Measurements from ENCODE around the gene CYP4F22.
"Not testable (repeated sequence)": the region's sequence is repeated elsewhere in the genome, so short reads cannot be mapped to it uniquely, and the experiment has no call there.

CYP4F22 gene

GRCh38 chr19:15515227-15515625 lies 6.9 kb downstream of the CYP4F22 start:
- H3K36me3 Mint-ChIP-seq (ENCODE audit: low read depth); H3K9me3 Mint-ChIP-seq; H3K27me3 Mint-ChIP-seq: not testable (repeated sequence)
- peaks cover 46% of the 10 kb centered on the region for H3K4me1 Mint-ChIP-seq (ENCODE audit: low read depth)
- peak overlapping the region; percentile 76 for H3K4me3 Mint-ChIP-seq
- peak overlapping the region; percentile 98 for H3K27ac Mint-ChIP-seq

DNA sequence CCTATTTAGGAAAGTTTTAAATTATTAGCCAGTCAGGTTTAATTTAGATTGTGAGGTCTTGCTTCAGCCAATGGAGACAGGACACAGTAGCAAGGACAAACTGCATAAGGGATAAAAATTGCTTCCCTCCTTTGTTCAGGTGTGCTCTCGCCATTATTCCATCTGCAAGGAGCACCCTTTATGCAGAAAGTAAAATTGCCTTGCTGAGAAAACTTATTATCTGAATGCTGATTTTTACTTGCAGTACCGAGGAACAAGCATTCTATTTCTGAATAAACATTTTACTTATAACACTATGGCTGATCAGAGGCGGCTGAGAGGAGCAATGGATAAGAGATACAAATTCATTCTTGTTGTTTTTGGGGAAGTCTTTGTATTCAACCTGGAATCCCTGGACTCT lies 8.0 kb downstream of the CYP4F22 start:
- H3K36me3 Mint-ChIP-seq (ENCODE audit: low read depth), result peaks cover 8% of the 10 kb centered on the region
- no peak overlapping the region for H3K4me3 Mint-ChIP-seq
- peaks cover 3% of the 10 kb centered on the region for H3K27me3 Mint-ChIP-seq
- peaks cover 41% of the 10 kb centered on the region for H3K4me1 Mint-ChIP-seq (ENCODE audit: low read depth)
- no peak overlapping the region for H3K27ac Mint-ChIP-seq
- peaks cover 6% of the 10 kb centered on the region for H3K9me3 Mint-ChIP-seq

GRCh38 chr19:15517778-15518177 lies 9.5 kb downstream of the CYP4F22 start:
- Mint-ChIP-seq H3K4me1 (ENCODE audit: low read depth) (peaks cover 41% of the 10 kb centered on the region), H3K9me3 (peaks cover 6% of the 10 kb centered on the region), H3K27ac (no peak overlapping the region), H3K4me3 (no peak overlapping the region), H3K36me3 (ENCODE audit: low read depth) (peaks cover 8% of the 10 kb centered on the region), H3K27me3 (peaks cover 3% of the 10 kb centered on the region)

DNA sequence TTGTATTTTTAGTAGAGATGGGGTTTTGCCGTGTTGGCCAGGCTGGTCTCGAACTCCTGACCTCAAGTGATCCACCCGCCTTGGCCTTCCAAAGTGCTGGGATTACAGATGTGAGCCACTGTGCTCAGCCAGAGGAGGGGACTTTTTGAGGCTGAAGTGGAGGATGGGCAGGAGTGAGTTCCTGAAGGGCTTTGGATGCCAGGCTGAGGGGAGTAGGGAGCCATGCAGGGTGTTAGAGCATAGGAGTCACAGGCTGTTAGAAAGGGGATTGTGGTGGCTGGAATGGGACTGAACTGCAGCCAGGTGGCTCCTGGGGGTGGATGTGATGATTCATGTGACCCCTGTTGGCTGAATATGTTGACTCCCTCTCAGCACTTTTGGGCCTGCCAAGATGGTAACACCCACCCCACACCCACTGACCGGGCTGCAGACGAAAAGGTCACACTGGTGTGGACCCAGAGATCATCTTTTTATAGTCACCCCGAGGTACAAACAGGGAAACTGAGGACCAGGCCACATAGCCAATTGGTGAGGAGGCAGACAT lies 11.2 kb downstream of the CYP4F22 start:
- peaks cover 6% of the 10 kb centered on the region for H3K9me3 Mint-ChIP-seq
- H3K36me3 Mint-ChIP-seq (ENCODE audit: low read depth), result peaks cover 8% of the 10 kb centered on the region
- peaks cover 37% of the 10 kb centered on the region for H3K4me1 Mint-ChIP-seq (ENCODE audit: low read depth)
- H3K4me3 Mint-ChIP-seq, result no peak overlapping the region
- no peak overlapping the region for H3K27ac Mint-ChIP-seq
- peaks cover 3% of the 10 kb centered on the region for H3K27me3 Mint-ChIP-seq

GRCh38 chr19:15524781-15525180 lies 16.5 kb downstream of the CYP4F22 start:
- no peak overlapping the region for H3K4me3 Mint-ChIP-seq
- H3K4me1 Mint-ChIP-seq (ENCODE audit: low read depth), result peaks cover 10% of the 10 kb centered on the region
- H3K36me3 Mint-ChIP-seq (ENCODE audit: low read depth), result peaks cover 3% of the 10 kb centered on the region

GRCh38 chr19:15525291-15525690 lies 17.0 kb downstream of the CYP4F22 start:
- Mint-ChIP-seq H3K4me3 (no peak overlapping the region), H3K36me3 (ENCODE audit: low read depth) (peaks cover 5% of the 10 kb centered on the region), H3K27ac (no peak overlapping the region), H3K4me1 (ENCODE audit: low read depth) (peaks cover 9% of the 10 kb centered on the region), H3K9me3 (peaks cover 4% of the 10 kb centered on the region), H3K27me3 (no peaks in the 10 kb centered on the region)

More at GRCh38 chr19:15524781-15525180, 16.5 kb downstream of the CYP4F22 start:
- H3K9me3 Mint-ChIP-seq, result peaks cover 1% of the 10 kb centered on the region
- H3K27ac Mint-ChIP-seq, result no peak overlapping the region
- H3K27me3 Mint-ChIP-seq, result no peaks in the 10 kb centered on the region

DNA sequence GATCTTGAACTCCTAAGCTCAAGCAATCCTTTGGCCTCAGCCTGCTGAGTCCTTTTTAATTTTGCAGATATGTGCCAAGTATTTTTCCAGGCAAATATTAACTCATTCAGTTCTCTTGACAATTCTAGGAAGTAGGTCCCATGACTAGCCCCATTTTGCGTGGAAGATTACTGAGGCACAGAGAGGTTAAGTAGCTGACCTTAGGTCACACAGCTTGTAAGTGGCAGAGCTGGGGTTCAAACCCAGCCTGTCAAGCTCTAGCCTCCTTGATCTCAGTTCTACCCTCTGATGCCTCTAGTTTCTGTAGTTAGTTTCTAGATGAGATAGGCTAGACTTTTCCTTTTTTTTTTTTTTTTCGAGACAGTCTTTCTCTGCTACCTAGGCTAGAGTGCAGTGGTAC lies 18.1 kb downstream of the CYP4F22 start:
- no peak overlapping the region for H3K27ac Mint-ChIP-seq
- no peak overlapping the region for H3K4me3 Mint-ChIP-seq
- H3K36me3 Mint-ChIP-seq (ENCODE audit: low read depth), result peaks cover 10% of the 10 kb centered on the region
- H3K4me1 Mint-ChIP-seq (ENCODE audit: low read depth), result peaks cover 11% of the 10 kb centered on the region
- no peaks in the 10 kb centered on the region for H3K27me3 Mint-ChIP-seq
- H3K9me3 Mint-ChIP-seq, result peaks cover 8% of the 10 kb centered on the region

GRCh38 chr19:15527705-15528104 lies 19.4 kb downstream of the CYP4F22 start:
- H3K9me3 Mint-ChIP-seq, result peaks cover 8% of the 10 kb centered on the region
- peaks cover 10% of the 10 kb centered on the region for H3K36me3 Mint-ChIP-seq (ENCODE audit: low read depth)
- H3K4me1 Mint-ChIP-seq (ENCODE audit: low read depth), result peaks cover 19% of the 10 kb centered on the region
- H3K4me3 Mint-ChIP-seq, result no peak overlapping the region
- H3K27me3 Mint-ChIP-seq, result no peaks in the 10 kb centered on the region
- H3K27ac Mint-ChIP-seq, result no peak overlapping the region

DNA sequence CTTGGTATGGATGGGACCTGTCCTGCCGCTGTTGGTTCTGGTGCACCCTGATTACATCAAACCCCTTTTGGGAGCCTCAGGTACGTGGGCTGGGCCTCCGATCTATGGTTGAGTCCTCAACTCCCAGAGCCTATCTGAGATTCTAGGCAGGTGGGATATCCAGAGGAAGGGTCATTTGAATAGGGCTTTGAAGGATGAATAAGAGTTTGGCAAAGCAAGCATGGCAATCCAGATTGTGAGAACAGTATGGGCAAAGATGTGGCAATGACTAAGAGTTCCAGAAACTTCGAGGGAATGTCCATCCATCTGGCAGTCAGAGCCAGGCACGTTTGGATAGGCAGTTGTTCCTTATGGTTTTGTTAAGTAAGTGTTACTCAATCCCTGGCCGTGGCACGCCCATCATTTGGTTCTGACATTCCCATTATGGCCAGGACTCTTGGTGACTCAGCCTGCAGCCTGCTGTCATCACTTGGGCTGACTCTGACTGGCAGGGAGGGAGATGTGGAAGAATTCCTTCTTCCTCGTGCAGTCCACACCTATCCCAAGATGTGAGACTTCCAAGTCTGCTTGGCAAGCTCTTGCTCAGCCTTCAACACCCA lies 21.5 kb downstream of the CYP4F22 start:
- Mint-ChIP-seq H3K27ac (no peak overlapping the region), H3K4me1 (ENCODE audit: low read depth) (peaks cover 30% of the 10 kb centered on the region), H3K9me3 (peaks cover 8% of the 10 kb centered on the region), H3K27me3 (no peaks in the 10 kb centered on the region), H3K4me3 (no peak overlapping the region), H3K36me3 (ENCODE audit: low read depth) (peaks cover 10% of the 10 kb centered on the region)

- Mint-ChIP-seq H3K27me3 (no peaks in the 10 kb centered on the region), H3K4me1 (ENCODE audit: low read depth) (peaks cover 44% of the 10 kb centered on the region), H3K9me3 (peaks cover 8% of the 10 kb centered on the region), H3K36me3 (ENCODE audit: low read depth) (peaks cover 10% of the 10 kb centered on the region), H3K27ac (peak overlapping the region; percentile 91), H3K4me3 (peak overlapping the region; percentile 41)
Measured at GRCh38 chr19:15532779-15533521, 24.6 kb downstream of the CYP4F22 start.

DNA sequence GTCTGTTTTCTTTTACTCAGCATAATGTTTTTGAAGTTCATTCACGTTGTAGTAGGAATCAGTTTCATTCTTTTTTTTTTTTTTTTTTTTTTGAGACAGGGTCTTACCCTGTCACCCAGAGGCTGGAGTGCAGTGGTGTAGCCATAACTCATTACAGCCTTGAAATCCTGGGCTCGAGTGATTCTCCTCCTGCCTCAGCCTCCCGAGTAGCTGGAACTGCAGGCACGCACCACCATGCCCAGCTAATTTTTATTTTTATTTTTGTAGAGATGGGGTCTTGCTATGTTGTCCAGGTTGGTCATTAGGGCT lies 25.2 kb downstream of the CYP4F22 start:
- H3K27ac Mint-ChIP-seq, result peak overlapping the region; percentile 91
- H3K4me3 Mint-ChIP-seq, result peak overlapping the region; percentile 41
- H3K36me3 Mint-ChIP-seq (ENCODE audit: low read depth); H3K9me3 Mint-ChIP-seq; H3K27me3 Mint-ChIP-seq: not testable (repeated sequence)
- peaks cover 44% of the 10 kb centered on the region for H3K4me1 Mint-ChIP-seq (ENCODE audit: low read depth)

DNA sequence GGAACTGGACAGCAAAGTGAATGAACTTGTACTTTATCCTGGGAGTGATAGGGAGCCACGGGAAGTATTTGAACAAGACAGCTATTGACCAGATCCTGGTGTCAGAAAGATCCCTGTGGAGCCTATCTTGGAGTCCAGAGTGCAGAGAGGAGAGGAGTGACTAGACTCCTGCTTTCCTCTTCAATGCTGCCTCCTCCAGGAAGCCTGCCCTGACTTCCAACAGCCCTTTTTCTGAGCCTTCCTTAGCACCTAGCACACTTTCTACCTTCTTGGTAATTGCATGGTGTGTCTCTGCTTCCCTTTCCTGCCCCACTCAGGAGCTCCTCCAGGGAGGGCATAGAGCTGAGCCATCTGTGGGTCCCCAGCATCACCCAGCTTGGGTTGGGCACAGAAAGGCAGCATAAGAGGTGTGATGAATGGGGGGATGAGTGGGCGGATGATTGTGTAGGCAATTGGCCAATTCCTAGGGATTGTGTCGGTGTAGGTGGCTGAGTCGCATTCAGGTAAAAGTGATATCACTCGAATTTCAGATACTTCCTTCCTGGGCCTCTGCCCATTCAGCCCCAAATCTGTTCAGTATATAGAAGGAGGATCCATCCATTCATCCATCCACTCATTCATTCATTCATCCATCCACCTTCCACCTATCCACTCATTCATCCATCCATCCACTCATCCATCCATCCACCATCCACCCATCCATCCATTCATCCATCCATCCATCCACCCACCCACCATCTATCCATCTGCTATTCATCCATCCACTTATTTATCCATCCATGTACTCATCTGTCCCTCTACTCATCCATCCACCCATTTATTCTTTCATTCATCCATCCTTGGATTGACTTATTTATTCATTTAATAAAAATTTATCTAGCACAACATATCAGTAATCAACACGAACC lies 26.9 kb downstream of the CYP4F22 start:
- H3K27me3 Mint-ChIP-seq, result no peaks in the 10 kb centered on the region
- no peak overlapping the region for H3K27ac Mint-ChIP-seq
- H3K9me3 Mint-ChIP-seq, result peaks cover 4% of the 10 kb centered on the region
- no peak overlapping the region for H3K4me3 Mint-ChIP-seq
- peaks cover 6% of the 10 kb centered on the region for H3K36me3 Mint-ChIP-seq (ENCODE audit: low read depth)
- peaks cover 52% of the 10 kb centered on the region for H3K4me1 Mint-ChIP-seq (ENCODE audit: low read depth)

- H3K27me3 Mint-ChIP-seq, result no peaks in the 10 kb centered on the region
- peak overlapping the region; percentile 46 for H3K27ac Mint-ChIP-seq
- peaks cover 49% of the 10 kb centered on the region for H3K4me1 Mint-ChIP-seq (ENCODE audit: low read depth)
- H3K4me3 Mint-ChIP-seq, result no peak overlapping the region
- H3K9me3 Mint-ChIP-seq, result no peaks in the 10 kb centered on the region
- H3K36me3 Mint-ChIP-seq (ENCODE audit: low read depth), result no peaks in the 10 kb centered on the region
Measured at GRCh38 chr19:15536350-15536749, 28.0 kb downstream of the CYP4F22 start.

- Mint-ChIP-seq H3K9me3 (no peaks in the 10 kb centered on the region), H3K4me3 (no peak overlapping the region), H3K27me3 (peaks cover 3% of the 10 kb centered on the region), H3K27ac (no peak overlapping the region), H3K36me3 (ENCODE audit: low read depth) (no peaks in the 10 kb centered on the region), H3K4me1 (ENCODE audit: low read depth) (peaks cover 31% of the 10 kb centered on the region)
Measured at GRCh38 chr19:15538774-15539173, 30.4 kb downstream of the CYP4F22 start.

DNA sequence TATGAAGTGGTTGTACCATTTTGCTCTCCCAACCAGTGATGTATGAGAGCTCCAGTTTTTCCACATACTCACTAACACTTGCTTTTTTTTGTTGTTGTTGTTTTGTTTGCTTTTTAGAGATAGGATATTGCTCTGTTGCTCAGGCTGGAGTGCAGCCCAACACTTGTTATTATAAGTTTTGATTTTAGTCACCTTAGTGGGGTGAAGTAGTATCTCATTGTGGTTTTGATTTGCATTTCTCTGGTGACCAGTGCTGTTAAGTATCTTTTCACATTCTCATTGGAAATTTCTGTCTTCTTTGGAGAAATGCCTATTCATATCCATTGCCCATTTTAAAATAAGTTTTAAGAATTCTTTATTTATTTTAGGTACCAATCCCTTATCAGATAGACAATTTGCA lies 31.3 kb downstream of the CYP4F22 start:
- Mint-ChIP-seq H3K4me3 (no peak overlapping the region), H3K27me3 (peaks cover 3% of the 10 kb centered on the region), H3K4me1 (ENCODE audit: low read depth) (peaks cover 24% of the 10 kb centered on the region), H3K9me3 (no peaks in the 10 kb centered on the region), H3K36me3 (ENCODE audit: low read depth) (no peaks in the 10 kb centered on the region), H3K27ac (no peak overlapping the region)
